Measurements from ENCODE around the gene FIGN. TPM values are rescaled to one million over a fixed set of nuclear protein-coding genes. Genes with fewer than 3 reads are reported as not detected.

FIGN gene
- total RNA-seq, 4 donors from 2014 or later: 5.8 to 12.0 (median 11.1) TPM

DNA sequence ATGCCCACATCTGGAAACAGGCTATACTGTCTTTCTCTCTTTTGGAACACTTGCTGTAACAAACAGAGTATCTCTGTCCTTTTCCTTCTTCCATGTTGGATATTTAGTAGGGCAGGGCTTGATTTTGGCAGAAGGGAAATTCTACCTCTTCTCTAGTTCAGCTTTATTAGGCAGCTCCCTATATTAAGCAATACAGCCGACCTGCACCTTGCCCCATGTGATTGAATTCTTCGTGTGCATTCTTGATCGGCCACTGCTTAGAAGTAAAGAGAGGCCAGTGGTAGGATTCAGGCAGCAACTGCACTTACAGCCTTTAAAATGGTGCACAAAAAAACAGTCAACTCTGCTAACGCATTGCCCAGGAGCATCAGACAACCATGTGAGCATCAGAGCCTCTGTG is 31.3 kb upstream of the FIGN start:
- Histone ChIP-seq H3K9me3 (no peaks in the 10 kb centered on the region), H3K4me3 (no peak overlapping the region), H3K27me3 (no peaks in the 10 kb centered on the region), H3K27ac (replicated peaks in 1 of 4) (no peak overlapping the region), H3K4me1 (peaks cover 0 to 6% (median 1%) of the 10 kb centered on the region in 4 donors), H3K36me3 (no peaks in the 10 kb centered on the region)
- intact Hi-C loops (cut with DNase I): no loop called here
- no peak for DNase-seq (ENCODE audit: extremely low spot score)
- TF ChIP-seq, protein P1, sequence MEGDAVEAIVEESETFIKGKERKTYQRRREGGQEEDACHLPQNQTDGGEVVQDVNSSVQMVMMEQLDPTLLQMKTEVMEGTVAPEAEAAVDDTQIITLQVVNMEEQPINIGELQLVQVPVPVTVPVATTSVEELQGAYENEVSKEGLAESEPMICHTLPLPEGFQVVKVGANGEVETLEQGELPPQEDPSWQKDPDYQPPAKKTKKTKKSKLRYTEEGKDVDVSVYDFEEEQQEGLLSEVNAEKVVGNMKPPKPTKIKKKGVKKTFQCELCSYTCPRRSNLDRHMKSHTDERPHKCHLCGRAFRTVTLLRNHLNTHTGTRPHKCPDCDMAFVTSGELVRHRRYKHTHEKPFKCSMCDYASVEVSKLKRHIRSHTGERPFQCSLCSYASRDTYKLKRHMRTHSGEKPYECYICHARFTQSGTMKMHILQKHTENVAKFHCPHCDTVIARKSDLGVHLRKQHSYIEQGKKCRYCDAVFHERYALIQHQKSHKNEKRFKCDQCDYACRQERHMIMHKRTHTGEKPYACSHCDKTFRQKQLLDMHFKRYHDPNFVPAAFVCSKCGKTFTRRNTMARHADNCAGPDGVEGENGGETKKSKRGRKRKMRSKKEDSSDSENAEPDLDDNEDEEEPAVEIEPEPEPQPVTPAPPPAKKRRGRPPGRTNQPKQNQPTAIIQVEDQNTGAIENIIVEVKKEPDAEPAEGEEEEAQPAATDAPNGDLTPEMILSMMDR (IDR thresholded peaks at IDR 0.05): no peak
- TF ChIP-seq EP300 (IDR thresholded peaks at IDR 0.05): no peak
- no peak for TF ChIP-seq POLR2AphosphoS5 (IDR thresholded peaks at IDR 0.05)
- WGBS: 98% methylated on average over 4 of the region's 4 CpGs

DNA sequence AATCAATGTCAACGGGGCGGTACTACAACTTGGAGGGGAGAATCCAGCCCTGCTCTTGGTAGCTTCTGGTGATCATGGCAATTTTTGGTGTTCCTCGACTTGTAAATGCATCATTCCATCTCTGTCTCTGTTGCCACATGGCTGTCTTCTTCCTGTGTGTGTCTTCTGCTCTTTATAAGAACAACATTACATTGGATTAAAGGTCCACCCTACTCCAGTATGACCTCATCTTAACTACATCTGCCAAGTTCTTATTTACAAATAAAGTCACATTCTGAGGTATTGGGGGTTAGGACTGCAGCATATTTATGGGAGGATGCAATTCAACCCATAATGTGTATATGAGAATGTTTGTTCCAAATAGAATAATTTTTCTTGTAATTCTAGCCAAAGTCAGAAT is 28.8 kb upstream of the FIGN start:
- H3K27me3 ChIP-seq: no peaks in the 10 kb centered on the region
- DNase-seq (ENCODE audit: extremely low spot score): no peak
- no peak overlapping the region for H3K27ac ChIP-seq (replicated peaks in 1 of 4)
- no peaks in the 10 kb centered on the region for H3K36me3 ChIP-seq
- no peaks in the 10 kb centered on the region for H3K9me3 ChIP-seq
- H3K4me3 ChIP-seq: no peak overlapping the region
- peaks cover 0 to 6% (median 1%) of the 10 kb centered on the region in 4 donors for H3K4me1 ChIP-seq
- WGBS: 83% methylated on average over 3 of the region's 3 CpGs
- intact Hi-C loops (cut with DNase I): no loop called here
- no peak for TF ChIP-seq EP300 (IDR thresholded peaks at IDR 0.05)
- TF ChIP-seq, protein P1 (IDR thresholded peaks at IDR 0.05): no peak
- no peak for TF ChIP-seq POLR2AphosphoS5 (IDR thresholded peaks at IDR 0.05)
- TF ChIP-seq POLR2A (IDR thresholded peaks at IDR 0.05; ENCODE audit: low read depth): no peak

DNA sequence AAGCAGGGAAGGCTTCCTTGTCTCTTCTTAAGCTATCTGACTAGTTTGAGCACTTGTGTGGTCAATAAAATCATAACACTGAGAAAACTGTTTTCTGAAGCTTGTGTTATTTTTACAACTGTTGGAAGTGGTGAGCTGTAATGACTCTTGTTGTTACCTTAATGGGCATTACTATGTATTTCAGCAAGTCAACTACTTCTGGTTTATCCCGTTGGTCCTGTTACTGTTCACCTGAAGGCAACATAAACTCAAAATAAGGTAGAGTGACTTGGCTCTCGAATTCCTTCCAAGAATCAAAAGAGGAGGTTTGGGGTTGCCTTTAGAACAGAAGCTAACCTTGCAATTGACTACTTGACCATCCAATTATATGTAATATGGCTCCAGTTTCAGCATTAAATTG is 23.2 kb upstream of the FIGN start:
- TF ChIP-seq POLR2AphosphoS5 (IDR thresholded peaks at IDR 0.05) (no peak), POLR2A (IDR thresholded peaks at IDR 0.05; ENCODE audit: low read depth) (no peak), EP300 (IDR thresholded peaks at IDR 0.05) (no peak)
- TF ChIP-seq, protein P1 (IDR thresholded peaks at IDR 0.05): no peak
- no peaks in the 10 kb centered on the region for H3K36me3 ChIP-seq
- no peak overlapping the region for H3K4me3 ChIP-seq
- no peaks in the 10 kb centered on the region for H3K27me3 ChIP-seq
- 77% methylated on average over 2 of the region's 2 CpGs for WGBS
- no peaks in the 10 kb centered on the region for H3K9me3 ChIP-seq
- DNase-seq (ENCODE audit: extremely low spot score): no peak
- intact Hi-C loops (cut with DNase I): no loop called here
- H3K4me1 ChIP-seq: no peaks in the 10 kb centered on the region
- no peak overlapping the region for H3K27ac ChIP-seq (replicated peaks in 1 of 4)

DNA sequence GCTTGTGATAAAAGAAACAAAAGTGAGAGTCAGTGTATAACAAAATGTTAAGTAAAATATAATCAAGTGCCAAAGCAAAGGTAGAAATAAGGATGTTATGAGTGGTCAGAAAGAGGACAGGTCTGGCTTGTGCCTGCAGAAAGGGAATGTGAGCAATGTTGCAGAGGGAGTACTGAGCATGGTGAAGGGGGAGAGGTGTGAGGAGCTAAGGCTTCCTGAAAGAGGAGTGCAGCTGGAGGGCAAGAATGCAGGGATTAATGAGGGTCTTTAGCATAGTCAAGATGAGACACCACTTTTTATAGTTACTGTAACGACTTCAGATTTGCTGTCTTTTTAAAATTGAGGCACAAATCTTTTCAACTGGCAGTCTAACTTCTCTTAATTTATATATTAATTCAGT is 22.0 kb upstream of the FIGN start:
- Histone ChIP-seq H3K36me3 (no peaks in the 10 kb centered on the region), H3K27me3 (no peaks in the 10 kb centered on the region), H3K27ac (replicated peaks in 1 of 4) (no peak overlapping the region), H3K4me3 (no peak overlapping the region), H3K9me3 (no peaks in the 10 kb centered on the region), H3K4me1 (no peaks in the 10 kb centered on the region)
- intact Hi-C loops (cut with DNase I): no loop called here
- WGBS: 52% methylated on average over 1 of the region's 1 CpG
- no peak for DNase-seq (ENCODE audit: extremely low spot score)
- TF ChIP-seq EP300 (IDR thresholded peaks at IDR 0.05) (no peak), POLR2A (IDR thresholded peaks at IDR 0.05; ENCODE audit: low read depth) (no peak), POLR2AphosphoS5 (IDR thresholded peaks at IDR 0.05) (no peak)
- TF ChIP-seq, protein P1 (IDR thresholded peaks at IDR 0.05): no peak

DNA sequence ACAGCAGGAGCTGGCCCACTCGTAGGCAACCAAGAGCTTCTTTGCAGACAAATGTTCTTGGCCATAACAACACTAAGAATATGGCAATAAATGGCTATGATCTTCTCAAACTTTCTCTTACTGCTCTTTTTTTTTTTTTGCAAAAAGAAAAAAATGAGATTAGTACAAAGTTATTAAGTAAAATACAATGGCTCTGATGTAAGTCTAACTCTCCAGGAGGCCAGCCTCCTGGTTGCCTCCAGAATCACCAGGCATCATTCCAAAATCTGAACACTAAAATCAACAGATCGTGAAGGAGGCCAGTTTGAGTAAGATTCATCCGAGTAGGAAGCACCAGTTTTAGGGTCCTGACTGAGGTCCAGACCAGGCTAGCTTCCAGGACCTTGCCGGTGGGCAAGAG is 20.8 kb upstream of the FIGN start:
- Histone ChIP-seq H3K36me3 (no peaks in the 10 kb centered on the region), H3K27ac (replicated peaks in 1 of 4) (no peak overlapping the region), H3K27me3 (no peaks in the 10 kb centered on the region), H3K9me3 (no peaks in the 10 kb centered on the region), H3K4me3 (no peak overlapping the region), H3K4me1 (no peaks in the 10 kb centered on the region)
- DNase-seq (ENCODE audit: extremely low spot score): no peak
- intact Hi-C loops (cut with DNase I): no loop called here
- TF ChIP-seq, protein P1 (IDR thresholded peaks at IDR 0.05): no peak
- TF ChIP-seq EP300 (IDR thresholded peaks at IDR 0.05) (no peak), POLR2A (IDR thresholded peaks at IDR 0.05; ENCODE audit: low read depth) (no peak), POLR2AphosphoS5 (IDR thresholded peaks at IDR 0.05) (no peak)
- 59% methylated on average over 4 of the region's 4 CpGs for WGBS
